Fibroblast of mammary gland (primary cell): ENCODE data around the gene MOGAT3.
"Not testable (repeated sequence)": the region's sequence is repeated elsewhere in the genome, so short reads cannot be mapped to it uniquely, and the experiment has no call there.

Experiments used
- DNase-seq: peaks from one replicate; pipeline ENCODE4 v3.0.0-alpha.2; 2010; ENCODE audit warnings: low read depth
- H3K4me3 ChIP-seq: 2 replicates; pipeline ENCODE4 v1.5.1; 2011; ENCODE audit warnings: low read depth, mild to moderate bottlenecking, low read length, moderate library complexity; ENCODE audit not compliant: control insufficient read depth
- TF ChIP-seq, protein P1 (sequence below): conservative IDR thresholded peaks from 2 replicates; pipeline ENCODE4 v1.5.1; 2011; ENCODE audit warnings: low read depth, low read length, inconsistent platforms; ENCODE audit not compliant: control insufficient read depth, insufficient read depth

MOGAT3 gene

DNA sequence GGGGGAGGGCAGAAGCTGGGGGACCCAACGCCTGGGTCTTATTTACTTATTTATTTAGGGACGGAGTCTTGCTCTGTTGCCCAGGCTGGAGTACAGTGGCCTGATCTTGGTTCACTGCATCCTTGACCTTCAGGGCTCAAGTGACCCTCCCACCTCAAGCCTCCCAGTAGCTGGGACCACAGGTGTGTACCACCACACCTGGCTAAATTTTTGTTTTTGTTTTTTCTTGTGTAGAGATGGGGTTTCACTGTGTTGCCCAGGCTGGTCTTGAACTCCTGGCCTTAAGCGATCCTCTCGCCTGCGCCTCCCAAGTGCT lies 1.7 kb upstream of the MOGAT3 start:
- no peak overlapping the region for H3K4me3 ChIP-seq
- TF ChIP-seq, protein P1, sequence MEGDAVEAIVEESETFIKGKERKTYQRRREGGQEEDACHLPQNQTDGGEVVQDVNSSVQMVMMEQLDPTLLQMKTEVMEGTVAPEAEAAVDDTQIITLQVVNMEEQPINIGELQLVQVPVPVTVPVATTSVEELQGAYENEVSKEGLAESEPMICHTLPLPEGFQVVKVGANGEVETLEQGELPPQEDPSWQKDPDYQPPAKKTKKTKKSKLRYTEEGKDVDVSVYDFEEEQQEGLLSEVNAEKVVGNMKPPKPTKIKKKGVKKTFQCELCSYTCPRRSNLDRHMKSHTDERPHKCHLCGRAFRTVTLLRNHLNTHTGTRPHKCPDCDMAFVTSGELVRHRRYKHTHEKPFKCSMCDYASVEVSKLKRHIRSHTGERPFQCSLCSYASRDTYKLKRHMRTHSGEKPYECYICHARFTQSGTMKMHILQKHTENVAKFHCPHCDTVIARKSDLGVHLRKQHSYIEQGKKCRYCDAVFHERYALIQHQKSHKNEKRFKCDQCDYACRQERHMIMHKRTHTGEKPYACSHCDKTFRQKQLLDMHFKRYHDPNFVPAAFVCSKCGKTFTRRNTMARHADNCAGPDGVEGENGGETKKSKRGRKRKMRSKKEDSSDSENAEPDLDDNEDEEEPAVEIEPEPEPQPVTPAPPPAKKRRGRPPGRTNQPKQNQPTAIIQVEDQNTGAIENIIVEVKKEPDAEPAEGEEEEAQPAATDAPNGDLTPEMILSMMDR, result no peak
- DNase-seq, result no peak

DNA sequence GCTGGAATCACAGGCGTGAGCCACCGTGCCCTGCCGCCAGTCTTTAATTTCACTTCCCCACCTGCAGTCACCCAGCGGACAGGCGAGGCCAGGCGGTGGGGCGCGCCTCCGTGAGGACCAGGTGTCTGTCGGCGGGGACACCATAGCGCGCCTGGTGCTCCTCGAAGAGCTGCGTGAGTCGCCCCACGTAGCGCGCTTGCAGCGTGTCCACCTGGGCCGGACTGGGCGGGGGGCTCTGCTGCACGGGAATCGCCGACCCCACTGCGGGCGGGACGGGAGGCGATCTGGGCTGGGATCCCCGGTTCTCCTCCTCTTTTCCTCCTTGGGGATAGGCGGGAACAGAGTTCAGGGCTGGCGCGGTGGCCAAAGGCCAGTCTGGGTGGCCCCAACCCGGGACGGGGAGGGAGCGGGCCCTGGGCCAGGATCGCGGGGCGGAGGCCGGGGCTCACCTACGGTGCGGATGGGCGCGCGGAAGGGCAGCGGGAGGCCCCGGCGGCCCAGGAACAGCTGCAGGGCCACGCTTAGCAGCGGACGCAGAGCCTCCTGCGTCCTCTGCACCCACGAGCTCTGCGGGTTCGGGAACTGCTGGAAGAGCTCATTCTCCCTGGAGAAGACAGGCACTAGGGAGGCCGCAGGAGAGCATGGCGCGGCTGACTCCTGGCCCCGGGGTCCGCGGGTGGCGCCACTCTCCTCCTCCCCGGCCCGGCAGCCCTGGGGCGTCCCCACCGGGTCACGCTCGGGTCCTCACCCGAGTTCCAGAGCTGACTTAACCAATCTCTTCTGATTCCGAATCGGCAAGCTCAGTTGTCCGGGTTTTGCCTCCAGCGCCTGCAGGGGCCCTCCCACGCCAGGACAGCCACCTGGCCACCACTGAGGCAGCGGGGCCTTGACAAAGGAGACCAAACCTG lies 1.1 kb upstream of the MOGAT3 start:
- no peak overlapping the region for H3K4me3 ChIP-seq
- no peak for DNase-seq
- TF ChIP-seq, protein P1, result no peak

DNA sequence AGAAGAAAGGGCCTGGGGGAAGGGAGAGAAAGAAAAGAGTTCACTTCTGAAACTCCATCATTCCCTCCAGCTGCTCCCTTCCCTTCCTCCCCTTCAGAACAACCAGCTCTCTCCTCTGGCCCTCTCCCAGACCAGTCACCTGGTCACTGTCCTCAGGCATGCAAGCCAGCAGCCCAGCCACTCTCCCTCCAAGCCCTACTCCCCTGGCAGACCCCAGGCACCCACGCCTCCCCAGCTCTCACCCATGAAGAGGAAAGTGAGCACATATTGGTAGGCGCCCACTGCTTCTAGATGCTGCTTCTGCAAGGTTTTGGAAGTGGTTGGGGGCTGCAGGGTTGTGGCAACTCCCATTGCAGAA lies 353 bp downstream of the MOGAT3 start:
- TF ChIP-seq, protein P1, result no peak
- DNase-seq, result no peak
- H3K4me3 ChIP-seq, result no peak overlapping the region

DNA sequence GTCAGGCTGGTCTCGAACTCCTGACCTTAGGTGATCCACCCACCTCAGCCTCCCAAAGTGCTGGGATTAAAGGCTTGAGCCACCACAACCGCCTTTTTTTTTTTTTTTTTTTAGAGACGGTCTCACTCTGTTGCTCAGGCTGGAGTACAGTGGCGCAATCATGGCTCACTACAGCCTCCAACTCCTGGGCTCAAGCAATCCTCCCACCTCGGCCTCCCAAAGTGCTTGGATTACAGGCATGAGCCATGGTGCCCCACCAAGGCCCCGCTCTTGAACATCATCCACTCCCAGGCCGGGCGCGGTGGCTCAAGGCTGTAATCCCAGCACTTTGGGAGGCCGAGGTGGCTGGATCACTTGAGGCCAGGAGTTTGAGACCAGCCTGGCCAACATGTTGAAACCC lies 1.3 kb downstream of the MOGAT3 start:
- H3K4me3 ChIP-seq, DNase-seq: not testable (repeated sequence)

DNA sequence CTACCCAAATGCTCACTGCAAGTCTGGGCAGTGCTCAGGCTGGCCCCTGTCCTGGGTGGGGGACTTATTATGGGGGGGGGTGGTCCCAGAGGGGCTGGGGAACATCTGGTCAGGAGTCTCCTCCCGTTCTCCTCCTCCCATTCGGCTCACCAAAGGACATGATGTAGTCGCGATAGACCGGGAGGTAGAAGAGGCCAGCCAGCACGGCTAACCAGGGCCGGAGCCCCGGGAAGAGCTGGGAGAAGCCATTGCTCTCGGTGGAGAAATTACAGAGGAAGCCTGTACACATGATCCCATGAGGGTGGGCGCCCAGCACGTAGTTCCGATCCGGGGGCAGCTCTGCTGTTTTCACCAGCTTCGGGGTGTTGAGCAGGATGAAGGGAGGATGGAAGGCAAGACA lies 2.4 kb downstream of the MOGAT3 start:
- TF ChIP-seq, protein P1, result no peak
- DNase-seq, result no peak
- no peak overlapping the region for H3K4me3 ChIP-seq

DNA sequence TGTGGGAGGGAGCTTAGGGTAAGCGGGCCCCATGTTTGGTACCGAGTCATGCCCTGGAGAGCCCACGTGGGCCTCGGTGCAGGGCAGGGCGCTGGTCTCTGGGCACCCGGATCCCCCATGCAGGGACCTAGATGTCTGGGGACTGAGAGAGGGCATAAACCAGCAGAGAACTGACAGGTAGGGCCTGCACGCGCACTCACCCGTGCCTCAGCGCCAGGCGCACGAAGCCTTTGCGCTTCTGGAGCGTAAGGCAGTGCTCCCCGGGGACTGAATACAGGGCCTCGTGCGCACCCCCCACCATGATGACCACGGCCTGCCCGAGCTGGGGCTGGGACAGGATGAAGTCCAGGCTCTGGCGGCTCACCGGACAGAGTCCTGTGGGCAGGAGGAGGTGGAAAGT lies 2.8 kb downstream of the MOGAT3 start:
- no peak for DNase-seq
- H3K4me3 ChIP-seq, result no peak overlapping the region
- TF ChIP-seq, protein P1, result no peak

DNA sequence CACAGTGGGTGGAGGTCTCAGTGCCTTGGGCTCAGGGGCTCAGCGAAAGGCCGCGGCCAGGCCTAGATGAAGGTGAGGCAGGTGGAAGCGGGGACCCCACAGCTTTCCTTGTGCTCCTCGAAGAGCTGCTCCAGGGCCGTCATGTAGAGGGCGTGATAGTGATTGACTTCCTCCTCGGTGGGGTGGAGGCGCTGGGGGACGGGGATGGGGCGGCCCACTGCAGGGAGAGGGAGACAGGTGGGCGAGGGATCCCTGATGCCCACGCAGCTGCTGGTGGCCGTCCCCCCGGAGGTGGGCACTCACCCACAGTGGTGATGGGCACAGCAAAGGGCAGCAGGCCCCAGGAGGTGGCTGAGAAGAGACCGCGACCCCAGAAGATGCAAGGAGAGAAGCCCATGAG lies 5.0 kb downstream of the MOGAT3 start:
- no peak for DNase-seq
- H3K4me3 ChIP-seq, result no peak overlapping the region
- TF ChIP-seq, protein P1, result no peak
